Measurements from ENCODE around the gene PAX2.

The PAX2 gene

GRCh38 chr10:100829933-100830727 lies 84.7 kb downstream of the PAX2 start:
- peaks cover 95% of the 10 kb centered on the region for H3K27me3 ChIP-seq (ENCODE audit: control insufficient read depth, insufficient read depth, low read length)
- no peaks in the 10 kb centered on the region for H3K36me3 ChIP-seq (ENCODE audit: insufficient read depth, low read length)
- peaks cover 15% of the 10 kb centered on the region for H3K4me1 ChIP-seq (ENCODE audit: control insufficient read depth, insufficient read depth, low read length)
- H3K4me2 ChIP-seq (ENCODE audit: low read length) = no peak overlapping the region
- no peak overlapping the region for H3K4me3 ChIP-seq (ENCODE audit: low read length)
- no peak overlapping the region for H3K9ac ChIP-seq (ENCODE audit: low read depth, low read length)
- no peaks in the 10 kb centered on the region for H3K9me3 ChIP-seq (replicated peaks; ENCODE audit: low read length)

GRCh38 chr10:100830728-100831111 lies 85.3 kb downstream of the PAX2 start:
- no peaks in the 10 kb centered on the region for H3K36me3 ChIP-seq (ENCODE audit: insufficient read depth, low read length)
- no peaks in the 10 kb centered on the region for H3K9me3 ChIP-seq (replicated peaks; ENCODE audit: low read length)
- H3K4me1 ChIP-seq (ENCODE audit: control insufficient read depth, insufficient read depth, low read length) = peaks cover 15% of the 10 kb centered on the region
- no peak overlapping the region for H3K9ac ChIP-seq (ENCODE audit: low read depth, low read length)
- no peak overlapping the region for H3K4me3 ChIP-seq (ENCODE audit: low read length)
- no peak overlapping the region for H3K4me2 ChIP-seq (ENCODE audit: low read length)
- H3K27me3 ChIP-seq (ENCODE audit: control insufficient read depth, insufficient read depth, low read length) = peaks cover 96% of the 10 kb centered on the region

DNA sequence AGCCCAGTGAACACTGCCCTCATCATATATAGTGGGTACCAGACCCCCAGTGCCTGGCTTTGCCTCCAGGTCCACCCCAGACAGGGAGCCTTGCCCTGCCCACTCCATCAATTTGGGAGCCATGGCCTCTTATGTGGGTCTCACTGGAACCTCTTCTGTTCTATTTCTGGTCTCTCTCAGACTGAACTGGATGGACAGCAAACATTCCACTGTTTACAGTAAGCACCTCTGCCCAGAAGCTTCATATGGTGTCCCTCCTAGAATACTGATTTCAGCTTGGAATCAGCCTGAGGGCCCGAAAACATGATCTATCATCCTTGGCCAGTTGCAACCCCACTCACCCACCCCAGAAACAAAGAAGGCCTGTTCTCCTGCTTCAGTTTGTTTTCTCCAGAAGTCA lies 86.4 kb downstream of the PAX2 start:
- Histone ChIP-seq H3K4me2 (ENCODE audit: low read length) (no peak overlapping the region), H3K9ac (ENCODE audit: low read depth, low read length) (no peak overlapping the region), H3K4me3 (ENCODE audit: low read length) (no peak overlapping the region), H3K36me3 (ENCODE audit: insufficient read depth, low read length) (no peaks in the 10 kb centered on the region), H3K4me1 (ENCODE audit: control insufficient read depth, insufficient read depth, low read length) (peaks cover 15% of the 10 kb centered on the region), H3K9me3 (replicated peaks; ENCODE audit: low read length) (no peaks in the 10 kb centered on the region), H3K27me3 (ENCODE audit: control insufficient read depth, insufficient read depth, low read length) (peaks cover 90% of the 10 kb centered on the region)

DNA sequence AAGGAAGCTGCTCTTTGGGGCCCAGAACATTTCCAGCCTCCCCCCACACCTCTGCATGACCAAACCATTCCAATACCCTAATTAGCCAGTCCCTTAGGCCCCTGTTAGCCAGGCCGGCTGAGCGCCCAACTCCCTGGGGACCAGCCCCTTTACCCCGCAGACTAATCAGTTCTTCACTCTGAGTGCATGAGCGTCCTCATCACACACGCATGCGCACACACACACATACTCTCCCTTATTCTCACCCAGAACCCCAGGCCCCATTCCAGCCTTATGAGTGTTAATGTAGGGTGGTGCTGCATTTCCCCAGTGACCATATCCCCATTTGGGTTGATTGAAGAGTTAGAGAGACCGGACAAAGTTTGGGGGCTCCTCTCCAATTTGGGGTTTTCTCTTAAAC lies 90.4 kb downstream of the PAX2 start:
- Histone ChIP-seq H3K36me3 (ENCODE audit: insufficient read depth, low read length) (no peaks in the 10 kb centered on the region), H3K9ac (ENCODE audit: low read depth, low read length) (no peak overlapping the region), H3K4me1 (ENCODE audit: control insufficient read depth, insufficient read depth, low read length) (no peaks in the 10 kb centered on the region), H3K9me3 (replicated peaks; ENCODE audit: low read length) (no peaks in the 10 kb centered on the region), H3K4me3 (ENCODE audit: low read length) (no peak overlapping the region), H3K27me3 (ENCODE audit: control insufficient read depth, insufficient read depth, low read length) (peaks cover 83% of the 10 kb centered on the region), H3K4me2 (ENCODE audit: low read length) (no peak overlapping the region)

DNA sequence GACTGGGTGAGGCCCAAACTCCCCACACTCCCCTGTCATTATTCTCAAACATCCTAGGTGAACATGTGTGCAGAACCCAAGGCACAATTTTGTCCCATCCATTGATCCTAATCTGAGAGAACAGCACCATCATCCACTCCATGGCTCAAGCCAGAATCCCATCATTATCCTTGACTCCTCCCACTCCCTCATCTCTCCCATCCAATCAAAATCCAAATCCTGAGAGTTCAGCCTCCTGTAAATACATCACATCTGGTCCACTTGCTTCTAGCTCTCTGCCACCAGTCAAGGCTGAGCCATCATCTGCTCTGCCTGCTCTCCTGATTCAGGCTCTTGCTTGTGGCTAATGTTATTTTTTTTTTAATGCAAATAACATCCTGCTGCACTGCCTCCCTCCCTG lies 91.5 kb downstream of the PAX2 start:
- Histone ChIP-seq H3K4me1 (ENCODE audit: control insufficient read depth, insufficient read depth, low read length) (no peaks in the 10 kb centered on the region), H3K4me2 (ENCODE audit: low read length) (no peak overlapping the region), H3K4me3 (ENCODE audit: low read length) (no peak overlapping the region), H3K9ac (ENCODE audit: low read depth, low read length) (no peak overlapping the region), H3K27me3 (ENCODE audit: control insufficient read depth, insufficient read depth, low read length) (peaks cover 79% of the 10 kb centered on the region), H3K36me3 (ENCODE audit: insufficient read depth, low read length) (no peaks in the 10 kb centered on the region), H3K9me3 (replicated peaks; ENCODE audit: low read length) (no peaks in the 10 kb centered on the region)

DNA sequence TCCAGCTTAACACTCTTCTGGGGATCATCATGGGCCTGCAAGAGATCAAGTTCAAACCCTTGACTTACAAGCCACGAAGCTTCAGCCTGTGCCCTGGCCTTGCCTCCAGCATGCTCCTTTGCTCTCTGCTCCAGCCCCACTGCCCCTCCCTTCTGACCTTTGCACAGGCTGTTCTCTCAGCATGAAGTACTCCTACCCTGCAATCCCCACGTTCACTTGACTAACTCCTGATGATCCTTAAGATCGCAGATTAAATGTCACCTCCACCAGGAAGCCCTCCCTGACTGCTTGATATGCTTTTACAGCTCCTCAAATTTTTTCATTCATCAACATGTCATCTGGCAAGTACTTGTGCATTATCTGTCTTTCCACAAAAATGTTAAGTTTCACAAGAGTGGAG lies 91.9 kb downstream of the PAX2 start:
- peaks cover 74% of the 10 kb centered on the region for H3K27me3 ChIP-seq (ENCODE audit: control insufficient read depth, insufficient read depth, low read length)
- no peak overlapping the region for H3K9ac ChIP-seq (ENCODE audit: low read depth, low read length)
- H3K4me1 ChIP-seq (ENCODE audit: control insufficient read depth, insufficient read depth, low read length) = no peaks in the 10 kb centered on the region
- no peak overlapping the region for H3K4me2 ChIP-seq (ENCODE audit: low read length)
- H3K4me3 ChIP-seq (ENCODE audit: low read length) = no peak overlapping the region
- no peaks in the 10 kb centered on the region for H3K36me3 ChIP-seq (ENCODE audit: insufficient read depth, low read length)
- H3K9me3 ChIP-seq (replicated peaks; ENCODE audit: low read length) = no peaks in the 10 kb centered on the region

DNA sequence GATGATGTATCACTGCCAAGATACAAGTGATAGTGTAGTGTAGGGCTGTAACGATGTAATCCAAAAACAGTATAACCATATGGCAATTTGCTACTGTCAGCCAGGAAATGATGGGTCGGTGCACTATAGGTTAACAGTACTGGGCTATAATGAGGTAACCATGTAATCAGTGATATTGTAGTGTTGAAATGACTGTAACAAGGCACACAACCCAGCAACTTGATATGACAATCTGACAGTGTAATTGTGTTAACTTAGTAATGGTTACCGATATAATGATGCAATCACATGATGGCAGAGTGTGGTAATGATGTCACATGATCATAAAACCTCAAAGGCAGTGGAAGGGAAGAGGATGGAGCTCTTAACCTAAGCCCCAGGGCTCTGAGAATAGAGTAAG lies 93.6 kb downstream of the PAX2 start:
- Histone ChIP-seq H3K27me3 (ENCODE audit: control insufficient read depth, insufficient read depth, low read length) (peaks cover 62% of the 10 kb centered on the region), H3K9me3 (replicated peaks; ENCODE audit: low read length) (no peaks in the 10 kb centered on the region), H3K4me3 (ENCODE audit: low read length) (no peak overlapping the region), H3K9ac (ENCODE audit: low read depth, low read length) (no peak overlapping the region), H3K36me3 (ENCODE audit: insufficient read depth, low read length) (no peaks in the 10 kb centered on the region), H3K4me2 (ENCODE audit: low read length) (no peak overlapping the region), H3K4me1 (ENCODE audit: control insufficient read depth, insufficient read depth, low read length) (no peaks in the 10 kb centered on the region)

- Histone ChIP-seq H3K36me3 (ENCODE audit: insufficient read depth, low read length) (no peaks in the 10 kb centered on the region), H3K4me2 (ENCODE audit: low read length) (no peak overlapping the region), H3K9me3 (replicated peaks; ENCODE audit: low read length) (no peaks in the 10 kb centered on the region), H3K9ac (ENCODE audit: low read depth, low read length) (no peak overlapping the region), H3K4me1 (ENCODE audit: control insufficient read depth, insufficient read depth, low read length) (no peaks in the 10 kb centered on the region), H3K27me3 (ENCODE audit: control insufficient read depth, insufficient read depth, low read length) (peaks cover 55% of the 10 kb centered on the region), H3K4me3 (ENCODE audit: low read length) (no peak overlapping the region)
Observed at GRCh38 chr10:100841528-100841927, 96.1 kb downstream of the PAX2 start.

- Histone ChIP-seq H3K9ac (ENCODE audit: low read depth, low read length) (no peak overlapping the region), H3K4me2 (ENCODE audit: low read length) (no peak overlapping the region), H3K4me3 (ENCODE audit: low read length) (no peak overlapping the region), H3K9me3 (replicated peaks; ENCODE audit: low read length) (no peaks in the 10 kb centered on the region), H3K27me3 (ENCODE audit: control insufficient read depth, insufficient read depth, low read length) (peaks cover 58% of the 10 kb centered on the region), H3K36me3 (ENCODE audit: insufficient read depth, low read length) (no peaks in the 10 kb centered on the region), H3K4me1 (ENCODE audit: control insufficient read depth, insufficient read depth, low read length) (no peaks in the 10 kb centered on the region)
Observed at GRCh38 chr10:100847440-100847839, 102.1 kb downstream of the PAX2 start.

DNA sequence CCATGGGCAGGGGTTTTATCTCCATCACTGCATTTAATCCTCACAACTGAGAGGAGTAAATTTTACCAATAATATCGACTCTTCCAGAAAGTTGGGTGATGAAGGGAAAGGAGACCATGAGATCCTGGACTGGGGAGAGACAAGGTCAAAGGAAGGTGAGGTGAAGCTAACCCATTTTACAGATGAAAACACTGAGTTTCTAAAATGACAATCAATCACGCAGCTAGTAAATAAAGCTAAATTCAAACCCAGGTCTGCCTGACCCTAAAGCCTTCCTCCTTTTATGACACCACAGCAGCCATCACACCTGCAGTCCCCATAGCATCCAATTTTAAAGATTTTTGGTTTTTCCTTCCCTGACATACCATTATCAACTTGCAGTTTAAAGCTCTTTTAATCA lies 103.4 kb downstream of the PAX2 start:
- peaks cover 63% of the 10 kb centered on the region for H3K27me3 ChIP-seq (ENCODE audit: control insufficient read depth, insufficient read depth, low read length)
- H3K9me3 ChIP-seq (replicated peaks; ENCODE audit: low read length) = no peaks in the 10 kb centered on the region
- H3K4me3 ChIP-seq (ENCODE audit: low read length) = no peak overlapping the region
- no peaks in the 10 kb centered on the region for H3K36me3 ChIP-seq (ENCODE audit: insufficient read depth, low read length)
- H3K9ac ChIP-seq (ENCODE audit: low read depth, low read length) = no peak overlapping the region
- H3K4me1 ChIP-seq (ENCODE audit: control insufficient read depth, insufficient read depth, low read length) = no peaks in the 10 kb centered on the region
- no peak overlapping the region for H3K4me2 ChIP-seq (ENCODE audit: low read length)

GRCh38 chr10:100858261-100858660 lies 112.9 kb downstream of the PAX2 start:
- H3K4me1 ChIP-seq (ENCODE audit: control insufficient read depth, insufficient read depth, low read length) = no peaks in the 10 kb centered on the region
- no peaks in the 10 kb centered on the region for H3K36me3 ChIP-seq (ENCODE audit: insufficient read depth, low read length)
- no peaks in the 10 kb centered on the region for H3K9me3 ChIP-seq (replicated peaks; ENCODE audit: low read length)
- no peak overlapping the region for H3K9ac ChIP-seq (ENCODE audit: low read depth, low read length)
- H3K27me3 ChIP-seq (ENCODE audit: control insufficient read depth, insufficient read depth, low read length) = peaks cover 76% of the 10 kb centered on the region
- H3K4me2 ChIP-seq (ENCODE audit: low read length) = no peak overlapping the region
- no peak overlapping the region for H3K4me3 ChIP-seq (ENCODE audit: low read length)

GRCh38 chr10:100858747-100859483 lies 113.5 kb downstream of the PAX2 start:
- Histone ChIP-seq H3K36me3 (ENCODE audit: insufficient read depth, low read length) (no peaks in the 10 kb centered on the region), H3K9ac (ENCODE audit: low read depth, low read length) (no peak overlapping the region), H3K4me1 (ENCODE audit: control insufficient read depth, insufficient read depth, low read length) (no peaks in the 10 kb centered on the region), H3K9me3 (replicated peaks; ENCODE audit: low read length) (no peaks in the 10 kb centered on the region), H3K27me3 (ENCODE audit: control insufficient read depth, insufficient read depth, low read length) (peaks cover 76% of the 10 kb centered on the region), H3K4me3 (ENCODE audit: low read length) (no peak overlapping the region), H3K4me2 (ENCODE audit: low read length) (no peak overlapping the region)

Data from skeletal muscle satellite cell (primary cell).